Activated CD4-positive, alpha-beta T cell treated with anti-CD3 and anti-CD28 coated beads, Interleukin-10, Interleukin-2, amounts not matched to agents 100 ng/mL and 50 ng/mL, durations not matched to agents 16 hours and 8 hours (primary cell): ENCODE results near the gene TIMM13.
"Not testable (repeated sequence)": the region's sequence is repeated elsewhere in the genome, so short reads cannot be mapped to it uniquely, and the experiment has no call there.

Source experiments
- DNase-seq: peaks from one replicate; pipeline ENCODE4 v3.0.0-alpha.2; 2020

TIMM13 gene

DNA sequence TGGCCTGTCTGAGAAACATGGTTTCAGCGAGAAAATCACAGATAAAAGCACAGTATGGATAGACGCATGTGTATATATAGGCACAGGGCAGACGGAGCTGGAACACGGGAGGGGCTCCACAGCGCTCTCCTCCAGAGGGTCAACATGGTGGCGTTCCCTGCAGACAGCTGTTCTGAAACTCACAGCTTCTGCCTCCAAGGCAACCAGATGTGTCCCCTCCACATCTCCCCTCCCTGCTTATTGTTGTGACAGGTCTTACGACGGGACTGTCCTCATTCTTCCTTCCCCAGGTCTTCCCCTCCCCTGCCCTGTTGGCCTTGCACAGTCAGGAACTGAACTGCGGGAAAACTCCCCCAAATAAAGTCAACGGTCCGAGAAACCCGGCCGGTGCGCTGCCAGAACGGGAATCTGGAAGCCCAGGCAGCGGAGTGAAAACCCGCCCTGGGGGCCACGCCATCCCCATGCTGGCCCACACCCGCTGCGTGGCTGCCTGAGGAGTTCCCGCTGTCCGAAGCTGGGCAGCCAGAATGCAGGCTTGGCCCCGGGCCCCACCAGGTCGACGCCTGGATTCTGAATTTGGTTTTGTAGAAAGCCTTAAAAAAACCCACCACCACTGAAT is 2.6 kb upstream of the TIMM13 start:
- DNase-seq: no peak

DNA sequence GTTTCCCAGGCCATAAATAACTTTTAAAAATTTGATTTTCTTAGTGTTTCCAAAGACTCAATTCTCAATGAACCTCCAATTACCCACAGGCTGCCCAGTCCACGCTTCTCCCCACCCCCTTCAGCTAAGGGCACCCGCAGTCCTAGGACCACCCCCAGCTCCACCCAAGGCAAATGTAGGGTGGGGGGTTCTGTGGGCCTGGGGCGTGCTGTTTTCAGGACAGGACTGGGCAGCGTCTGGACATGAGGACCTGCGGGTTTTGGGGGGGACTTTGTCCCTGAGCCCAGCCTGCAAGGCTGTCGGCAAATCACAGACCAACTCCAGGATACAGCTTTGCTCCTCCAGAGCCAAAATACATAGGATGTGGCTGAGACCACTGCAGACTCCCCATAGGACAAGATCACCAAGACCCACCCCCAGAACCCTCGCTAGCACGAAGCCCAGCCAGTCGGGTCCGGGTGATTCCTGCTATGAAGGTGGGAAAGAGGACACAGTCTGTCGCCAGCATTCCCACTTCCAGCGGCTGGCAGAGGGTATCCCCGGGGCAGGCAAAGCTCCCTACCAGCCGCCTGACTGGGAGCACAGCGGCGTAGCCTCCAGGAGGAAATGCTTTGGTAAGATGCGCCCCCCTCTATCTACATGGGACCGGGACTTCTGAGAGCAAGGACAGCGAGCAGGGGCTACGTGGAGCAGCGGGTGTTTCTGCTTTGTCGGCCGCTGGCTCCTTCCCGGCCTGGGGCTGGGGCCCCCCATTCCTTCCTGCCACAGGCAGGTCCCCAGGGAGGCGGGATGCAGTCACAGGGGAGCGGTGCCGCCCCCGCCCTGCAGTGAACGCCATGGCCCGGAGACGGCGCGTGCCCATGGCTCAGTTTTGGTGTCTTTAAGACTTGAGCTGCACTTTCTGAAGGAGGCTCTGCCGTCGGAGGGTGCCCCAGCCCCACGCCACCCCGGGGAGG is 1.6 kb upstream of the TIMM13 start:
- DNase-seq: no peak

DNA sequence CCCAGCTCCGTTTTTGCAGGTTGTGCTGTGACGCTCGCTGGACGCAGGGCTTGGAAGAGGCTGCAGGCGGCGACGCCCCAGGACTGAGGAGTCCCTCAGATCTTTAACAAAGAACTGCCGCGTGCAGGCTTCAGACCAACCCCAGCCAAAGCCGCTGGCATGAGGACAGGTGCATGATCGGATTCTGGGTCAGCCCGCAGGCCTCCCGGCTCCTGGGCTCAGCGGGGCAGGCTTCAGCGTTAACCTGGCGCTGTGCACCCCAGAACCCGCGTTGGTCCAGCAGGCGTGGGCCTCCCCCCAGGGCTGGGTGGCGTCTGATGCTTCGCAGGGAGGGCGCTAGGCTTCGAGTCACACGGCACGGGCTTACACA is 920 bp upstream of the TIMM13 start:
- no peak for DNase-seq

DNA sequence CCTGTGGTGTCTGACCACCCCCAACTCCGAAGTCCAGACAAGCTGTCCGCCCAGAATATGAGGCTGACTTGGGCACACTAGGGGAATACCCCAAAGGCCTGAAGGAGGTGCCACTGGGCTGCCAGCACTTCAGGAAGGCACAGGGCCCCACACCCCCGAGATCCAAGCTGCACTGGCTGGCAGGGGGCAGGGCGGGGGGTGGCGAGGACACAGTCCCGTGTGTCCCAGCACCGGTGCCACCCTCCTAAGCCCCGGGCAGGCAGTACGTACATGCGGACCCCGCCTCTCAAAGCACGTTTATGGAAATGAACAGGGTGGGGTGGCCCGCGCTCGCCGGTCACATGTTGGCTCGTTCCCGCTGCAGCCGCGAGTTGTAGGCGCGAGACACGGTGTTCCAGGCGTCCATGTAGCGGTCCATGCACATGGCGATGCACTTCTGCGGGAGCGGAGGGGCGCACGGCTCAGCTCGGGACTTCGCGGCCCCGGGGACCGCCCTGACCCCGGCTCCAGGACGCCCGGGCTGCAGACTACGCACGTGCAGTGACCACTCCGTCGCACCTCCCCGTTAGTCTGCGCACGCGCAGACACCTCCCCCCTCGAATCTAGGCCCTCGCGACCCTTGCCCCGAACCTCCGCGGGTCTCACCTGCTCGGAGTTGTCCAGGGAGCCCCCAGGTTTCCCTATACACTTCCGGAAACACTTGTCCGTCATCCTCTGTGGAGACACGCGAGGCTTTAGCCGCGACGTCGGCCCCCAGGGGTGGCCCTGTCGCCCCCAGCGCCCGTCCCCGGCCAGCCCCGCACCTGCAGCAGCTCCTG is 566 bp downstream of the TIMM13 start:
- peak; percentile 65 for DNase-seq

DNA sequence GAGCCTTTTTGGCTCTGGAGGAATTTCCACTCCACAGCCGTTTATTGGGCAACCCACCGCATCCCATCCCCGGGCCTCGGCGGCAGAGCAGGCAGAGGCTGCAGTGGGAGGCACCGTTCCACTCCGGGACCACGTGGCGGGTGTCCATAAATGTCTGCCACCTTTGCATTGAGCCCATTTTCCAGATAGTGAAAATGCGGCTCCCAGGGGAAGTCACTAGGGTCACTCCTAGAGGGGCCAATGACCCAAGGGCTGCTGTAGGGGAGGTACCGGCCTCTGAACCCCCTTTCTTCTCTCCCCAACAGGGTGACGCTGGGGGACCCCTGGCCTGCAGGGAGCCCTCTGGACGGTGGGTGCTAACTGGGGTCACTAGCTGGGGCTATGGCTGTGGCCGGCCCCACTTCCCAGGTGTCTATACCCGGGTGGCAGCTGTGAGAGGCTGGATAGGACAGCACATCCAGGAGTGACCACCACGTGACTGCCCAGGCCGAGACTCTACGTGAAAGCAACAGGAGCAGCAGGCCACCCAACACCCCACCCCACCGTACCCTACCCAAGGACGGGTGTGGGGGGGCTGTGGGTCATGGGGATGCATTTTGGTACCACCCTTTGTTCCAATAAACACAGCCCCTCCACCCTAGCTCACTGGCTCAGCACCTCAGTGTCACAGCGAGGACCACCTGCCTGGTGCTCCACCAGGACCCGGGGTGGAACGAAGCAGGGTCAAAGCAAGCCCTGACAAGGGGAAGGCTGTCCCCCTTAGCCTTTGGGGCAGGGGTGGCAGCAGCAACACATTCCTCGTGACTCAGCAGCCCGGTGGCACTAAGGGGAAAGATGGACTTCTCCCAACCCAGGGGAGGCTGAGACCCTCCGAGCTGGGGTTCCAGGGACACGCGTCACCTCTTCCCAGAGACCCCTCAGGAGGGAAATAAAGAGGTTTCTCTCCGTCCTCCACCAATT is 1.5 kb downstream of the TIMM13 start:
- DNase-seq: no peak

DNA sequence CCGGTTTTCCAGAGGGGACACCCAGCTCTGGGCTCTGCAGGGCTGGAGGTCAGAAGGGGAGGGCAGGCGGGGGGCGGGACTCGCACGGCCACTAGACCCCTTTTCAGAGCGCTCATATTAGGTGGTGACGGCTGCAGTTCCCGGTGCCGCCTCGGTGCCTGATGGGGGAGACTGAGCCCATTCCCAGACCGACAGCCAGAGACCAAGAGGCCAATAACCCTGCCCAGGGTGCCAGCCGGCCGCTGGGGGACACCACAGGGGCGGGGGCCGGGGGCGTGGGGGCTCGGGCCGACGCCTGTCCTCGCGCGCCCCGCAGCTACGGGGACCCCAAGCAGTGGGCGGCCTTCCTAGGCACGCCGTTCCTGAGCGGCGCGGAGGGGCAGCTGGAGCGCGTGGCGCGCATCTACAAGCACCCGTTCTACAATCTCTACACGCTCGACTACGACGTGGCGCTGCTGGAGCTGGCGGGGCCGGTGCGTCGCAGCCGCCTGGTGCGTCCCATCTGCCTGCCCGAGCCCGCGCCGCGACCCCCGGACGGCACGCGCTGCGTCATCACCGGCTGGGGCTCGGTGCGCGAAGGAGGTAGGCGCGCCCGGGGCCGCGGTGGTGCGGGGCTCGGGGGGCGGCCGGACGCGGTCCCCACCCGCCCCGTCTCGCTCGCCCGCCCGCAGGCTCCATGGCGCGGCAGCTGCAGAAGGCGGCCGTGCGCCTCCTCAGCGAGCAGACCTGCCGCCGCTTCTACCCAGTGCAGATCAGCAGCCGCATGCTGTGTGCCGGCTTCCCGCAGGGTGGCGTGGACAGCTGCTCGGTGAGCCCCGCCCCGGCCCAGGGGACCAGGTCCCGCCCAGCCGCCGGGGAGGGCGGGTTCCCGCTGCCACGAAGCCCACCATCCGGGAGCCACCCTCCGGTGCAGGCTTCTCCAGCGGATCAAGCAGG is 2.4 kb downstream of the TIMM13 start:
- DNase-seq: no peak

DNA sequence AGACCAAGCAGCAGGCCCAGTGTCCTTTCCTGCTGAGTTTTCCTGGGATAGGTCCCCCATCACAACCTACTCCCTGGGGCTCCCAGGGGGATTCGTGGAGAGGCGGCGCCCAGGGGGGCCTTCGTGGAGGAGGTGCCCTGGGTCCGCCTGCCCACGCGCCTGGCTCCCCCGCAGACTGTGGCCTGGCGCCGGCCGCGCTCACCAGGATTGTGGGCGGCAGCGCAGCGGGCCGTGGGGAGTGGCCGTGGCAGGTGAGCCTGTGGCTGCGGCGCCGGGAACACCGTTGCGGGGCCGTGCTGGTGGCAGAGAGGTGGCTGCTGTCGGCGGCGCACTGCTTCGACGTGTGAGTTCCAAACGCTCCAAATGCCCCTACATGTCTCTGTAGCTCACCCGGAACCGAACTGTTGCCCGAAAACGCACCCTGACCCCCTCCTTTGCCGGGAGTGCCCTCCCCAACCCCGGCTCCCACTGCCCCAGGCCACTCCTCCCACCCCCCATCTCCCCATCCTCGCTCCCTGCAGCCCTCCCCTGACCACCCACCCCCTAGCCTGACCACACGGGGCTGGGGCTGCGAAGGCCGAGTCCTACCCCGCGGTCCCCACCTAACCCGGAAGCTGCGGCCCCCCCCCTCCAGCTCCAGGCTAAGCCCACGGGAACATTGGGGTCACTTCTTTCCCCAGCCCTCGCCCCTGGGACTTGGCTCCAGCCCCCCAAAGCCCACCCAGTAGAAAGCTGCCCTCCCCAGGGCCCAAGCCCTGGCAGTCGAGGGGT is 3.3 kb downstream of the TIMM13 start:
- no peak for DNase-seq

DNA sequence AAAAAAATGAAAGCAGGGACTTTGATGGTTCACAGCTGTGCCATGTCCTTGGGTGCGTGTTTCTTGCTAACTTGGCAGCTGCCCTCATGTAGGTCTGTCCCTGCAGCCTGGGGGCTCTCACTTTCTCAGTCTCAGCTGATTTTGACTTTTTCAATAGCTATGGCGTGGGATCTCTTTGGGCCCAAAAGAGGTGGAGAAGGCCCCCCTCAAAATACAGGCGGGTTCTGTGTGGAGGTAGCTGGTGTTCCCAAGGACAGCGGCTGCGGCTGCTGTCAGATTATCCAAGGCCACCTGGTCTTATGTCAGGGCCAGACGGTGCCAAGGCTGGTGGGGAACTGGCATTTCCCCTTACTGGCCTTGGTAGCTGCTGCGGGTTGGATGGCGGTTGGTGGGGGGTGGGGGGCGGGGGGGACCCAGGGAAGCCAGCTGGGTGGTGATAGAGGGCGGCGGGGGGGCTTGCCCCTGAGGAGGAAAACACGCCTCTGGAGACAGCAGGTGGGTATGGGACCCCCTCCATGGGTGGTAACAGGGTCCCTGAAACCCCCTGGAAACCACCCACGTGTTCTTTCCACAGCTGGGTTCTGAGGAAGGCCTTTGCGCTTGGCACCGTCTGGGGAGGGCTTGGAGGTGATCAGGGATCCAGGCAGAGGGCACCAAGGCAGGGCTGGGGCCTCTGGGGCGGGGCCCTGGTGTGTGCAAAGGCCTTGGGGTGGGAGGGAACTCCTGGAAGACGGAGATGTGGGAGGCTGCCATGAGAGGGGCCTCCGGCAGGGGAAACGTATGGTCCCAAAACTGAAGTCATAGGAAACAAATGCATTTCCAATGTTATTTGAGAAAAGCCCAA is 4.1 kb downstream of the TIMM13 start:
- DNase-seq: no peak

DNA sequence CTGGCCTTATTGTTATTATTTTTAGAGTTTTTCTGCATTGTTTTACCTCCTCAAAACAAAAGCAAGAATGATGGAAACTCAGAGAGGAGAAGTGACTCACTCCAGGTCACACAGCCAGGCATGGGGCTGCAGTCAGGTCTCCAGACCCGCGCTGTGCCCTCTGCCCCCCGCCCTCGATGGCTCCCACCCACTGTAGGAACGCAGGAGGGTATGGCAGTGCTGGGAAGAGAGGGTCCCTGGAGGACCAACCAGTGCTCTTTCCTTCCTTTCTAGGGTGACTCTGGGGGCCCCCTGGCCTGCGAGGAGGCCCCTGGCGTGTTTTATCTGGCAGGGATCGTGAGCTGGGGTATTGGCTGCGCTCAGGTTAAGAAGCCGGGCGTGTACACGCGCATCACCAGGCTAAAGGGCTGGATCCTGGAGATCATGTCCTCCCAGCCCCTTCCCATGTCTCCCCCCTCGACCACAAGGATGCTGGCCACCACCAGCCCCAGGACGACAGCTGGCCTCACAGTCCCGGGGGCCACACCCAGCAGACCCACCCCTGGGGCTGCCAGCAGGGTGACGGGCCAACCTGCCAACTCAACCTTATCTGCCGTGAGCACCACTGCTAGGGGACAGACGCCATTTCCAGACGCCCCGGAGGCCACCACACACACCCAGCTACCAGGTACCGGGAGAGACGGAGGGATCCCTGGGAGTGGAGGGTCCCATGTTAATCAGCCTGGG is 5.6 kb downstream of the TIMM13 start:
- no peak for DNase-seq

DNA sequence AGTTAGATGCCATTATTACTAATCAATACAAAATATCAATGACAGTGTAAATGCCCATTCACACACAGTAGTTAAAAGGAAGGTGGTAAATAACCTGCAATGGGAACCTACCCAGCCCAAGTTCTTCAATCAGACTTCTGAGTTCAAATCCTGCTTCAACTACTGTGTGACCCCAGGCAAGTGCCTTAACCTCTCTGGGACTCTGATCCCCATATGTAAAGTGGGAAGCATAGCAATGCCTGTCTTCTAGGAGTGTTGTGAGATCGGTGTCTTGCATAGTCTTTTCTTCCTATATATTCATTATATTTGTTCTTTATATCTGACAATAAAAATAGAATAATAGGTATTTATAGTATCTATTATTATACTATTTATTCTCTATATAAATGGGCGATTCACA is 6.9 kb downstream of the TIMM13 start:
- no peak for DNase-seq

DNA sequence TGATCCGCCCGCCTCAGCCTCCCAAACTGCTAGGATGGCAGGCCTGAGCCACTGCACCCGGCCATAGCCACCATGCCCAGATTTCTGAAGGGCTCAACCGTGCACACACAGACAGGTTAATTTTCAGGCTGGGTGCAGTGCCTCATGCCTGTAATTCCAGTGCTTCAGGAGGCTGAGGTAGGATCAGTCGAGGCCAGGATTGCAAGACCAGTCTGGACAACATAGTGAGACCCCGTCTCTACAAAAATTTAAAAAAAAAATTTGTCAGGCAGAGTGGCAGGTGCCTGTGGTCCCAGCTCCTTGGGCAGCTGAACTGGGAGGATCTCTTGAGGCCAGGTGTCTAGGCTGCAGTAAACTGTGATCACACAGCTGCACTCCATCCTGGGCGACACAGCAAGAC is 7.6 kb downstream of the TIMM13 start:
- no peak for DNase-seq

DNA sequence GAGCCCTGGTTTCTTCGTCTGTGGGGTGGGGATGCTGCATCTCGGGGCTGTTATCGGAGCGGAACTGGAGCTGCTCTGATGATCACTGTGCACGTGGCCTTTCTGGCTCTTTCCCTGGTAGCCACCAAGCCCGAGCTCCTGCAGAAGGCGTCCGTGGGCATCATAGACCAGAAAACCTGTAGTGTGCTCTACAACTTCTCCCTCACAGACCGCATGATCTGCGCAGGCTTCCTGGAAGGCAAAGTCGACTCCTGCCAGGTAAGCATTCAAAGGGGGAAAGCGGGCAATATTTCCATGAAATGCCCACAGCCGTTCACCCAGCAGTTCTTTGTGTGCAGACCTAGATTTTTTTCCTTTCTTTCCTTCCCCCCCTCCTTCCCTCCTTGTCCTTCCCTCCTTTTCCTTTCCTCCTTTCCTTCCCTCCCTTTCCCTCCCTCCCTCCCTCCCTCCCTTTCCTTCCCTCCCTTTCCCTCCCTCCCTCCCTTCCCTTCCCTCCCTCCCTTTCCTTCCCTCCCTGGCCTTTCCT is 9.4 kb downstream of the TIMM13 start:
- no peak for DNase-seq

DNA sequence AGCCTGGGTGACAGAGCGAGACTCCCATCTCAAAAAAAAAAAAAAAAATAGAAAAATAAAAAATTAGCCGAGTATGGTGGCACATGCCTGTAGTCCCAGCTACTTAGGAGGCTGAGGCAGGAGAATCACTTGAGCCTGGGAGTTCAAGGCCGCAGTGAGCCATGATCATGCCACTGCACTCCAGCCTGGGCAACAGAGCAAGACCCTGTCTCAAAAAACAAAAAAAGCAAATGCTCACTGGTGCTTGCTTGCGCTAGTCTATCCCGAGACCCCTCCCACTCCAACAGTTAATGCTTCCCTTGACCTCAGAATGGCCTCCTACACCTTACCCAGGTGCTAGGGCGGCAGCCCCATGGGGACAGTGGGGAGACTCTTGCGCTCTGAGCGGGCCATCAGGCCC is 9.9 kb downstream of the TIMM13 start:
- DNase-seq: not testable (repeated sequence)

DNA sequence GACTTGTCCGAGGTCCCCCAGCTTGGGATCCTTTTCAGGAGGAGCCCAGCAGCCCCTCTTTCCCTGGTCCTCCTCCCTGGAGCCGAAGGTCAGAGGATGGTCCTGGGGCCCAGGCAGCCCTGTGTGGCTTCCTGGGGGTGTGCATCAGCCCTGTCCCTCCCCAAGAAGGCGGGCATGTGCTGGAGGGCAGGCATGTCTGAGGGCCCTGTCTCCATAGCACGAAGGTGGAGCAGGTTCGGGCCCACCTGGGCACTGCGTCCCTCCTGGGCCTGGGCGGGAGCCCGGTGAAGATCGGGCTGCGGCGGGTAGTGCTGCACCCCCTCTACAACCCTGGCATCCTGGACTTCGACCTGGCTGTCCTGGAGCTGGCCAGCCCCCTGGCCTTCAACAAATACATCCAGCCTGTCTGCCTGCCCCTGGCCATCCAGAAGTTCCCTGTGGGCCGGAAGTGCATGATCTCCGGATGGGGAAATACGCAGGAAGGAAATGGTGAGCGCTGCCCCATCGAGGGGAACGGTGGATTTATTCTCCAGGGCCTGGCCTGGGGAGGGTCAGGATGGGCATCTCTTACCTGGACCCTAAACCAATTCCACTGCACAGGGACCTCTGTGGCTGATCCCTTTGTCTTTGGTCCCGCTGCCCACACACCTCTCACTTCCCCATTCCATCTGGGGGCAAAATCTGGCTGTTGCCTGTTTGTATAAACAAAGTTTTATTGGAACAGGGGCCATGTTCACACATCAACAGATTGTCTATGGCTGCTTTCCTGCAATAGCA is 10.9 kb downstream of the TIMM13 start:
- no peak for DNase-seq

DNA sequence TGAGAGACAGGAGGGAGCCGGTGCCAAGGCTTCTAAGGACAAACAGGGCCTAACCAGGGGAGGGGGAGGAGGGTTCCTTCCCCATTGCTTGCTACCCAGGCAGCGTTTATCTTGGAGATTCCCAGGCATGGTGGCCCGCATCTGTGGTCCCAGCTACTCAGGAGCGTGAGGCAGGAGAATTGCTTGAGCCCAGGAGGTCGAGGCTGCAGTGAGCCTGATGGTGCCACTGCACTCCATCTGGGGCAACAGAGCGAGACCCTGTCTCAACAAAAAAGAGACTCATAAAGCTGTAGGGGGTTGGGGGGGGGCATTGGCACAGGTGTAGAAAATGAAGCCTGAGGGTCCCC is 11.4 kb downstream of the TIMM13 start:
- DNase-seq: no peak

DNA sequence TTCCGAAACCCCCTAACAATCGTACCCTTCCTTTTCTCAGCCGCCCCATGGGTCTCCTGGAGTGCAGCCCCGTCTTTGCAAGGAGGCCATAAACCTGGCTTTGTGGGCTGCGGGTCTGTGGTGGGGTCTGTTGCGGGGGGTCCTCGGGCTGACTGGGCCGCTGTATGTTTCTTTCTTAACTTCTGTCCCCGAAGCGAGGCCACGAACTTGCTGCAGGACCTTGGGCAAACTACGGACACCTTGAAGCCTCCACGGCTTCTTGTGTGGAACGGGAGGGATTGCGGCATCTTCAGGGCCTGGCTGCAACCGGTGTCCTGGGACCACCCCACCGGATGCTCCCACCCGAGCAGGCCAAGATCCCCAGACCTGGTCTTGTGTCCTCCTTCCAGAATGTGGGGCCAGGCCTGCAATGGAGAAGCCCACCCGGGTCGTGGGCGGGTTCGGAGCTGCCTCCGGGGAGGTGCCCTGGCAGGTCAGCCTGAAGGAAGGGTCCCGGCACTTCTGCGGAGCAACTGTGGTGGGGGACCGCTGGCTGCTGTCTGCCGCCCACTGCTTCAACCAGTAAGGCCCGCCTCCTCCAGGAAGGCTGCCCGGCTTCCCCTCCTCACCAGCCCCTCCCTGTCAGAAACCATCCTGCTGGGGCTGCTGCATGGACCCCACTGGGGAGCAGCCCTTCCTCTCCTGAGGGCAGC is 12.0 kb downstream of the TIMM13 start:
- no peak for DNase-seq

DNA sequence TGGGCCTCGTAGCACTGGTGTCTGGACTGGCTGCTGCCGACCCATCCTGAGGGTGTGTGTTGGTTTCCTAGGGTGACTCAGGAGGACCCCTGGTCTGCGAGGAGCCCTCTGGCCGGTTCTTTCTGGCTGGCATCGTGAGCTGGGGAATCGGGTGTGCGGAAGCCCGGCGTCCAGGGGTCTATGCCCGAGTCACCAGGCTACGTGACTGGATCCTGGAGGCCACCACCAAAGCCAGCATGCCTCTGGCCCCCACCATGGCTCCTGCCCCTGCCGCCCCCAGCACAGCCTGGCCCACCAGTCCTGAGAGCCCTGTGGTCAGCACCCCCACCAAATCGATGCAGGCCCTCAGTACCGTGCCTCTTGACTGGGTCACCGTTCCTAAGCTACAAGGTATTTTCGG is 13.8 kb downstream of the TIMM13 start:
- DNase-seq: no peak
